SU-DHL-6 (cell line): ENCODE data around the gene SLC25A20.

ENCODE experiments used
- H2AFZ ChIP-seq: fragments of 200-600 bp; sonication (generic); 2 replicates; pipeline ENCODE4 v1.6.1; 2014; ENCODE audit warnings: low read depth, mild to moderate bottlenecking, moderate library complexity, mixed read lengths, antibody characterized with exemption, low read length; ENCODE audit not compliant: severe bottlenecking
- H3F3A ChIP-seq: fragments of 200-600 bp; shearing (Covaris generic); 2 replicates; pipeline ENCODE4 v1.6.0; 2016; ENCODE audit warnings: antibody characterized with exemption, mild to moderate bottlenecking; ENCODE audit not compliant: insufficient read depth
- H3K27ac ChIP-seq: fragments of 200-600 bp; sonication (generic); 2 replicates; pipeline ENCODE4 v1.5.1; 2016; ENCODE audit warnings: low read depth, mild to moderate bottlenecking, low read length, moderate library complexity, mixed read lengths
- H3K27me3 ChIP-seq: fragments of 200-600 bp; sonication (generic), shearing (Covaris generic); 2 replicates; pipeline ENCODE4 v1.6.0; 2014; ENCODE audit warnings: mild to moderate bottlenecking, low read length
- H3K36me3 ChIP-seq: fragments of 200-600 bp; sonication (generic); 2 replicates; pipeline ENCODE4 v1.6.1; 2014; ENCODE audit warnings: mild to moderate bottlenecking, low read length, mixed read lengths
- H3K4me2 ChIP-seq: fragments of 300-600, 200-600 bp; shearing (Covaris generic), sonication (generic); 2 replicates; pipeline ENCODE4 v1.6.0; 2014; ENCODE audit warnings: low read length, low read depth, mild to moderate bottlenecking; ENCODE audit not compliant: poor library complexity, severe bottlenecking
- H3K4me3 ChIP-seq: fragments of 200-600 bp; sonication (generic); 2 replicates; pipeline ENCODE4 v1.5.1; 2014; ENCODE audit warnings: antibody characterized with exemption, low read length, mild to moderate bottlenecking, mixed read lengths; ENCODE audit not compliant: insufficient read depth, poor library complexity, severe bottlenecking
- H3K79me2 ChIP-seq: fragments of 200-600 bp; sonication (generic); 2 replicates; pipeline ENCODE4 v1.6.1; 2014; ENCODE audit warnings: mild to moderate bottlenecking, low read length, moderate library complexity; ENCODE audit not compliant: insufficient read depth
- H3K9ac ChIP-seq: fragments of 200-600 bp; sonication (generic); 2 replicates; pipeline ENCODE4 v1.7.0; 2014; ENCODE audit warnings: mild to moderate bottlenecking, low read length
- H3K9me2 ChIP-seq: fragments of 200-600 bp; sonication (generic); replicated peaks from 2 replicates; pipeline ENCODE4 v1.6.1; 2014; ENCODE audit warnings: low read length; ENCODE audit not compliant: insufficient read depth
- H3K9me3 ChIP-seq: fragments of 200-600 bp; sonication (generic); 2 replicates; pipeline ENCODE4 v1.6.1; 2014; ENCODE audit warnings: low read length, mixed read lengths; ENCODE audit not compliant: insufficient read depth
- H4K20me1 ChIP-seq: fragments of 200-600 bp; sonication (generic); 2 replicates; pipeline ENCODE4 v1.6.1; 2014; ENCODE audit warnings: low read depth, mild to moderate bottlenecking, antibody characterized with exemption, low read length, moderate library complexity, mixed read lengths
- CTCF ChIP-seq: fragments of 200-600 bp; sonication (generic); IDR thresholded peaks from one replicate; pipeline ENCODE4 v1.5.1; 2017; ENCODE audit warnings: antibody characterized with exemption, mild to moderate bottlenecking, low read length, moderate library complexity; ENCODE audit not compliant: insufficient read depth, poor library complexity, severe bottlenecking
- EZH2phosphoT487 ChIP-seq: fragments of 200-600 bp; sonication (generic), shearing (Covaris generic); conservative IDR thresholded peaks from 2 replicates; pipeline ENCODE4 v1.6.1; 2018; ENCODE audit warnings: mild to moderate bottlenecking, antibody characterized with exemption, low read length, moderate library complexity, mixed read lengths

Gene SLC25A20

GRCh38 chr3:48896936-48897335 is 1.7 kb downstream of the SLC25A20 start:
- H4K20me1 ChIP-seq: no peaks in the 10 kb centered on the region
- H3K4me2 ChIP-seq: no peak overlapping the region
- no peak overlapping the region for H3K27ac ChIP-seq
- no peak for TF ChIP-seq CTCF
- no peak for TF ChIP-seq EZH2phosphoT487
- H3K4me3 ChIP-seq: no peak overlapping the region
- H3K79me2 ChIP-seq: peaks cover 7% of the 10 kb centered on the region; the same call in 1 of the 2 replicates
- peaks cover 9% of the 10 kb centered on the region; the same call in 1 of the 2 replicates for H3F3A ChIP-seq
- H3K9me3 ChIP-seq: no peaks in the 10 kb centered on the region
- H3K9me2 ChIP-seq: no peaks in the 10 kb centered on the region
- no peaks in the 10 kb centered on the region for H3K36me3 ChIP-seq
- H3K27me3 ChIP-seq: no peaks in the 10 kb centered on the region
- no peak overlapping the region for H3K9ac ChIP-seq
- no peak overlapping the region for H2AFZ ChIP-seq

GRCh38 chr3:48894516-48894915 is 4.2 kb downstream of the SLC25A20 start:
- H3K4me2 ChIP-seq: no peak overlapping the region
- peaks cover 7% of the 10 kb centered on the region; the same call in 1 of the 2 replicates for H3K79me2 ChIP-seq
- H3K27ac ChIP-seq: no peak overlapping the region
- no peaks in the 10 kb centered on the region for H3K9me3 ChIP-seq
- no peak overlapping the region for H3K4me3 ChIP-seq
- no peak overlapping the region for H3K9ac ChIP-seq
- no peaks in the 10 kb centered on the region for H3K9me2 ChIP-seq
- no peak overlapping the region for H2AFZ ChIP-seq
- no peaks in the 10 kb centered on the region for H4K20me1 ChIP-seq
- peaks cover 9% of the 10 kb centered on the region; the same call in 1 of the 2 replicates for H3F3A ChIP-seq
- TF ChIP-seq CTCF (no peak), EZH2phosphoT487 (no peak)
- no peaks in the 10 kb centered on the region for H3K27me3 ChIP-seq
- H3K36me3 ChIP-seq: no peaks in the 10 kb centered on the region

GRCh38 chr3:48891606-48892005 is 7.1 kb downstream of the SLC25A20 start:
- Histone ChIP-seq H3K27me3 (no peaks in the 10 kb centered on the region), H4K20me1 (no peaks in the 10 kb centered on the region), H2AFZ (no peak overlapping the region), H3K9me3 (no peaks in the 10 kb centered on the region), H3K4me3 (no peak overlapping the region), H3K27ac (no peak overlapping the region), H3K36me3 (no peaks in the 10 kb centered on the region), H3K79me2 (no peaks in the 10 kb centered on the region; the same call in 1 of the 2 replicates), H3K9ac (no peak overlapping the region), H3K9me2 (no peaks in the 10 kb centered on the region), H3K4me2 (no peak overlapping the region), H3F3A (0 out of 2 replicates have a peak, but pooled peaks cover 3% of the 10 kb centered on the region)
- TF ChIP-seq EZH2phosphoT487 (no peak), CTCF (no peak)
